ENCODE results near the gene ERBB4.
"Not testable (repeated sequence)": the region's sequence is repeated elsewhere in the genome, so short reads cannot be mapped to it uniquely, and the experiment has no call there.

Gene ERBB4

GRCh38 chr2:211730215-211730614, 808.4 kb downstream of the ERBB4 start:
- Mint-ChIP-seq H3K36me3 (ENCODE audit: low read depth) (no peaks in the 10 kb centered on the region), H3K27me3 (ENCODE audit: low read depth) (no peaks in the 10 kb centered on the region), H3K27ac (no peak overlapping the region), H3K9me3 (no peaks in the 10 kb centered on the region), H3K4me1 (ENCODE audit: low read depth) (no peaks in the 10 kb centered on the region), H3K4me3 (no peak overlapping the region)
- DNase-seq (ENCODE audit: low spot score): no peak

- Mint-ChIP-seq H3K4me1 (ENCODE audit: low read depth) (no peaks in the 10 kb centered on the region), H3K4me3 (no peak overlapping the region), H3K27ac (no peak overlapping the region), H3K36me3 (ENCODE audit: low read depth) (no peaks in the 10 kb centered on the region), H3K9me3 (no peaks in the 10 kb centered on the region), H3K27me3 (ENCODE audit: low read depth) (no peaks in the 10 kb centered on the region)
- no peak for DNase-seq (ENCODE audit: low spot score)
These were observed 809.2 kb downstream of the ERBB4 start for GRCh38 chr2:211729433-211729832.

GRCh38 chr2:211724933-211725332, 813.7 kb downstream of the ERBB4 start:
- Mint-ChIP-seq H3K9me3 (no peaks in the 10 kb centered on the region), H3K4me3 (no peak overlapping the region), H3K27me3 (ENCODE audit: low read depth) (no peaks in the 10 kb centered on the region), H3K4me1 (ENCODE audit: low read depth) (no peaks in the 10 kb centered on the region), H3K27ac (no peak overlapping the region), H3K36me3 (ENCODE audit: low read depth) (no peaks in the 10 kb centered on the region)
- DNase-seq (ENCODE audit: low spot score): no peak

- Mint-ChIP-seq H3K9me3 (no peaks in the 10 kb centered on the region), H3K27me3 (ENCODE audit: low read depth) (no peaks in the 10 kb centered on the region), H3K27ac (no peak overlapping the region)
These were observed 815.2 kb downstream of the ERBB4 start for GRCh38 chr2:211723398-211723797.

GRCh38 chr2:211722928-211723327, 815.7 kb downstream of the ERBB4 start:
- H3K27me3 Mint-ChIP-seq (ENCODE audit: low read depth): no peaks in the 10 kb centered on the region
- H3K36me3 Mint-ChIP-seq (ENCODE audit: low read depth): no peaks in the 10 kb centered on the region
- H3K27ac Mint-ChIP-seq: no peak overlapping the region
- no peaks in the 10 kb centered on the region for H3K9me3 Mint-ChIP-seq
- H3K4me3 Mint-ChIP-seq: no peak overlapping the region
- H3K4me1 Mint-ChIP-seq (ENCODE audit: low read depth): no peaks in the 10 kb centered on the region
- no peak for DNase-seq (ENCODE audit: low spot score)

More at GRCh38 chr2:211723398-211723797, 815.2 kb downstream of the ERBB4 start:
- no peaks in the 10 kb centered on the region for H3K36me3 Mint-ChIP-seq (ENCODE audit: low read depth)
- no peak overlapping the region for H3K4me3 Mint-ChIP-seq
- DNase-seq (ENCODE audit: low spot score): no peak
- no peaks in the 10 kb centered on the region for H3K4me1 Mint-ChIP-seq (ENCODE audit: low read depth)

GRCh38 chr2:211721874-211722273, 816.7 kb downstream of the ERBB4 start:
- not testable (repeated sequence) for H3K27me3 Mint-ChIP-seq (ENCODE audit: low read depth); H3K4me3 Mint-ChIP-seq; H3K4me1 Mint-ChIP-seq (ENCODE audit: low read depth); DNase-seq (ENCODE audit: low spot score); H3K27ac Mint-ChIP-seq; H3K36me3 Mint-ChIP-seq (ENCODE audit: low read depth); H3K9me3 Mint-ChIP-seq

- no peak for DNase-seq (ENCODE audit: low spot score)
- Mint-ChIP-seq H3K4me1 (ENCODE audit: low read depth) (no peaks in the 10 kb centered on the region), H3K9me3 (no peaks in the 10 kb centered on the region), H3K27me3 (ENCODE audit: low read depth) (no peaks in the 10 kb centered on the region), H3K4me3 (no peak overlapping the region), H3K36me3 (ENCODE audit: low read depth) (no peaks in the 10 kb centered on the region), H3K27ac (no peak overlapping the region)
These were observed 829.2 kb downstream of the ERBB4 start for GRCh38 chr2:211709389-211709788.

GRCh38 chr2:211692689-211693088, 845.9 kb downstream of the ERBB4 start:
- Mint-ChIP-seq H3K4me1 (ENCODE audit: low read depth) (no peaks in the 10 kb centered on the region), H3K36me3 (ENCODE audit: low read depth) (no peaks in the 10 kb centered on the region), H3K27me3 (ENCODE audit: low read depth) (no peaks in the 10 kb centered on the region), H3K27ac (no peak overlapping the region), H3K9me3 (no peaks in the 10 kb centered on the region), H3K4me3 (no peak overlapping the region)
- DNase-seq (ENCODE audit: low spot score): no peak

- no peaks in the 10 kb centered on the region for H3K27me3 Mint-ChIP-seq (ENCODE audit: low read depth)
These were observed 847.9 kb downstream of the ERBB4 start for GRCh38 chr2:211690736-211691135.

GRCh38 chr2:211688196-211688595, 850.4 kb downstream of the ERBB4 start:
- Mint-ChIP-seq H3K4me1 (ENCODE audit: low read depth) (no peaks in the 10 kb centered on the region), H3K9me3 (peaks cover 22% of the 10 kb centered on the region), H3K4me3 (no peak overlapping the region), H3K36me3 (ENCODE audit: low read depth) (no peaks in the 10 kb centered on the region), H3K27ac (no peak overlapping the region), H3K27me3 (ENCODE audit: low read depth) (no peaks in the 10 kb centered on the region)
- DNase-seq (ENCODE audit: low spot score): no peak

More at GRCh38 chr2:211690736-211691135, 847.9 kb downstream of the ERBB4 start:
- no peaks in the 10 kb centered on the region for H3K36me3 Mint-ChIP-seq (ENCODE audit: low read depth)
- H3K27ac Mint-ChIP-seq: no peak overlapping the region
- DNase-seq (ENCODE audit: low spot score): no peak
- H3K9me3 Mint-ChIP-seq: peaks cover 4% of the 10 kb centered on the region
- no peaks in the 10 kb centered on the region for H3K4me1 Mint-ChIP-seq (ENCODE audit: low read depth)
- H3K4me3 Mint-ChIP-seq: no peak overlapping the region

- DNase-seq (ENCODE audit: low spot score): no peak
- H3K9me3 Mint-ChIP-seq: peaks cover 6% of the 10 kb centered on the region
- H3K27me3 Mint-ChIP-seq (ENCODE audit: low read depth): no peaks in the 10 kb centered on the region
- H3K27ac Mint-ChIP-seq: no peak overlapping the region
- H3K36me3 Mint-ChIP-seq (ENCODE audit: low read depth): no peaks in the 10 kb centered on the region
- H3K4me3 Mint-ChIP-seq: no peak overlapping the region
- H3K4me1 Mint-ChIP-seq (ENCODE audit: low read depth): no peaks in the 10 kb centered on the region
These were observed 863.9 kb downstream of the ERBB4 start for GRCh38 chr2:211674715-211675114.

- no peaks in the 10 kb centered on the region for H3K9me3 Mint-ChIP-seq
These were observed 865.3 kb downstream of the ERBB4 start for GRCh38 chr2:211673133-211673905.

GRCh38 chr2:211671977-211672376, 866.6 kb downstream of the ERBB4 start:
- no peak for DNase-seq (ENCODE audit: low spot score)
- Mint-ChIP-seq H3K4me1 (ENCODE audit: low read depth) (no peaks in the 10 kb centered on the region), H3K36me3 (ENCODE audit: low read depth) (no peaks in the 10 kb centered on the region), H3K9me3 (no peaks in the 10 kb centered on the region), H3K27ac (no peak overlapping the region), H3K27me3 (ENCODE audit: low read depth) (no peaks in the 10 kb centered on the region), H3K4me3 (no peak overlapping the region)

More at GRCh38 chr2:211673133-211673905, 865.3 kb downstream of the ERBB4 start:
- Mint-ChIP-seq H3K4me1 (ENCODE audit: low read depth) (no peaks in the 10 kb centered on the region), H3K36me3 (ENCODE audit: low read depth) (no peaks in the 10 kb centered on the region), H3K4me3 (no peak overlapping the region), H3K27me3 (ENCODE audit: low read depth) (no peaks in the 10 kb centered on the region), H3K27ac (no peak overlapping the region)
- no peak for DNase-seq (ENCODE audit: low spot score)

GRCh38 chr2:211665299-211665698, 873.3 kb downstream of the ERBB4 start:
- Mint-ChIP-seq H3K9me3 (no peaks in the 10 kb centered on the region), H3K36me3 (ENCODE audit: low read depth) (no peaks in the 10 kb centered on the region), H3K4me1 (ENCODE audit: low read depth) (no peaks in the 10 kb centered on the region), H3K4me3 (no peak overlapping the region), H3K27ac (no peak overlapping the region), H3K27me3 (ENCODE audit: low read depth) (no peaks in the 10 kb centered on the region)
- no peak for DNase-seq (ENCODE audit: low spot score)

- H3K4me3 Mint-ChIP-seq: no peak overlapping the region
- H3K9me3 Mint-ChIP-seq: no peaks in the 10 kb centered on the region
- H3K36me3 Mint-ChIP-seq (ENCODE audit: low read depth): no peaks in the 10 kb centered on the region
- no peaks in the 10 kb centered on the region for H3K4me1 Mint-ChIP-seq (ENCODE audit: low read depth)
- no peak for DNase-seq (ENCODE audit: low spot score)
- no peak overlapping the region for H3K27ac Mint-ChIP-seq
- H3K27me3 Mint-ChIP-seq (ENCODE audit: low read depth): no peaks in the 10 kb centered on the region
These were observed 874.3 kb downstream of the ERBB4 start for GRCh38 chr2:211664321-211664720.
